Dendritic cell treated with granulocyte-macrophage colony-stimulating factor and Interleukin-4, amounts not matched to agents 40 ng/mL and 50 ng/mL, for 4 days (primary cell): ENCODE results near the gene DUSP14.

ENCODE experiments used
- H3K27ac Mint-ChIP-seq: one replicate; pipeline ENCODE4 v1.8.0; 2022; ENCODE audit warnings: mild to moderate bottlenecking, mixed read lengths
- H3K27me3 Mint-ChIP-seq: one replicate; pipeline ENCODE4 v1.8.0; 2022; ENCODE audit warnings: mild to moderate bottlenecking, mixed read lengths
- H3K36me3 Mint-ChIP-seq: one replicate; pipeline ENCODE4 v1.8.0; 2022; ENCODE audit warnings: low read depth, mixed read lengths
- H3K4me1 Mint-ChIP-seq: one replicate; pipeline ENCODE4 v1.8.0; 2022; ENCODE audit warnings: low read depth, mixed read lengths
- H3K4me3 Mint-ChIP-seq: one replicate; pipeline ENCODE4 v1.8.0; 2022; ENCODE audit warnings: mild to moderate bottlenecking, moderate library complexity, mixed read lengths
- H3K9me3 Mint-ChIP-seq: one replicate; pipeline ENCODE4 v1.8.0; 2022; ENCODE audit warnings: mixed read lengths
- intact Hi-C: fragments of 100-400 bp; cut with micrococcal nuclease; formaldehyde crosslinking; loops from one replicate; pipeline ENCODE4 v1.15.0; 2022

DUSP14 gene

DNA sequence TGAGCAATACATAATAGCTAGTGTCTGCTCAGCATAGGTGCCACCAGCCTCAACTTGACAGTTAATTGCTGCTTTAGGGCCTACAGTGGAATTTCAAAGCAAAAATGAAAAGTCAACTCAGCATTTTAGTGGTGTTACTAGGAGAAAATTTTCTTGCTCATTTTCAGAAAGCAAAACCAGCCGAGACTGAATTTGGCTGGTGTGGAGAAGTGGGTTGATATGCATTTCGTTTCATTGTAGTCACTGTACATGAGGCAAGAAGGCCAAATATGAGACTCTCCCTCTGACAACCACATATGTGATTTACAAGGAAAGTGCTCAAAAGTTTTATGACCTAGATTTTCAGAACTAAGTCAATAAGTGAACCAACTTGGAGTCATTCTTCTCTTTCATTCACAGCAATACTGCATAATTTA, 54.0 kb downstream of the DUSP14 start:
- Mint-ChIP-seq H3K27me3 (no peaks in the 10 kb centered on the region), H3K4me3 (no peak overlapping the region), H3K27ac (no peak overlapping the region), H3K36me3 (peaks cover 81% of the 10 kb centered on the region), H3K4me1 (no peaks in the 10 kb centered on the region), H3K9me3 (no peaks in the 10 kb centered on the region)
- intact Hi-C loops = loop anchor here (5.0 kb wide), 1 partner anchor 49 kb away; no protein-coding TSS in a partner anchor

DNA sequence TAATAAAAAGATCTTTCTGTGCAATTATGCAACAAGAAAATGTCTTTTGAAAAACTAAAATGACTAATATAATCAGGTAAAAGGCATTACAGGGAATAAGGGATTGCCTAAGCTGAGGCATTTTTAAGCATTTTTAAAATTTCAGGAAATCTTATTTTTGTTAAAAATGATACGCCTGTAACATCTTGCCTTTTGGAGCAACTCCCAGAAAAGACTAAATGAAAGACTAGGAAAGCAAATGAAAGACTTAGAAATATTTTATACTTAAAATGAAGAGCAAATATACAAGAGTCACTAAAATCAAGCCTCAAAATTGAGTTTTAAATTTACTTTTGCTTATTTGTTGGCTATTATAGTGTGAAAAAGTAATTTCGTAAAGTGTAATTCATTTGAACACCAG, 55.8 kb downstream of the DUSP14 start:
- Mint-ChIP-seq H3K4me3 (no peak overlapping the region), H3K27ac (no peak overlapping the region), H3K4me1 (peaks cover 4% of the 10 kb centered on the region), H3K36me3 (peaks cover 79% of the 10 kb centered on the region), H3K27me3 (no peaks in the 10 kb centered on the region), H3K9me3 (no peaks in the 10 kb centered on the region)
- intact Hi-C loops = no loop called here

DNA sequence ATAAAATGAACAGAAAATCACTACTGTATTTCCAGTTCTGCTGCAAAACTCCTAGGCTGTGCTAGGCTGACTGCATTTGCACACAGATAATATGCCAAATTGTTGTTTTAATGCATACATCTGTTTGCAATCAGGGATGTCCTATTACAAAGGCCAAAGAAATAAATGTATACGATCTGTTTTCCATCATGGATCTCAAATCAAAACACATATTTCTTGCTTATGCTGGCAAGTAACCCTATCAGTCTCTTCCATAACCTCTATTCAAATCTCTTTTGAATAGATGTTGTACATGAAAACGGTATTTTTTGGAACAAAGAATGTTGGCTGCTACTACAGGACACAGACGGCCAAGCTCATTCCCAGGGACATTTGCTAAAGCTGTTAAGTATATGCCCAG, 56.6 kb downstream of the DUSP14 start:
- H3K36me3 Mint-ChIP-seq = peaks cover 79% of the 10 kb centered on the region

DNA sequence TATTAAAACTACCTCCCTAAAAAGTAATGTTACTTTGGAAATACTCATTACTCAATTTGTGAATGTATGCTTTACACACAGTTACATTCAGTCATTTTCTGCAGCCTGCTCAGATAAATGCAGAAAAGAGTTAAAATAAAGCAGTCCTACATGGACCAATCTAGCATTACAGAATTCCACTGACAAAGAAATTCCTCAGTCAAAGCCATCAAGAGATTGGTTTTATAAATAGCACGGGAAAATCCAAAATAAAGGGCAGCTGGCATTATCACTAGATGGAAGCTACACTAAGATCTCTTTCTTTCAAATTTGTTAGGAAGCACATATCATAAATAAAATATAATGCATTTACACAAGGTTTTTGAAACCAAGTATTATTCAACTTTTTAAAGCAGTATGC, 58.3 kb downstream of the DUSP14 start:
- H3K9me3 Mint-ChIP-seq = no peaks in the 10 kb centered on the region
- H3K4me3 Mint-ChIP-seq = no peak overlapping the region
- H3K27me3 Mint-ChIP-seq = no peaks in the 10 kb centered on the region
- H3K4me1 Mint-ChIP-seq = peaks cover 9% of the 10 kb centered on the region
- peaks cover 79% of the 10 kb centered on the region for H3K36me3 Mint-ChIP-seq
- H3K27ac Mint-ChIP-seq = no peak overlapping the region
- intact Hi-C loops = no loop called here

More for the DNA sequence above, 56.6 kb downstream of the DUSP14 start:
- H3K27me3 Mint-ChIP-seq = no peaks in the 10 kb centered on the region
- peaks cover 6% of the 10 kb centered on the region for H3K4me1 Mint-ChIP-seq
- intact Hi-C loops = no loop called here
- no peaks in the 10 kb centered on the region for H3K9me3 Mint-ChIP-seq
- H3K27ac Mint-ChIP-seq = no peak overlapping the region
- no peak overlapping the region for H3K4me3 Mint-ChIP-seq

DNA sequence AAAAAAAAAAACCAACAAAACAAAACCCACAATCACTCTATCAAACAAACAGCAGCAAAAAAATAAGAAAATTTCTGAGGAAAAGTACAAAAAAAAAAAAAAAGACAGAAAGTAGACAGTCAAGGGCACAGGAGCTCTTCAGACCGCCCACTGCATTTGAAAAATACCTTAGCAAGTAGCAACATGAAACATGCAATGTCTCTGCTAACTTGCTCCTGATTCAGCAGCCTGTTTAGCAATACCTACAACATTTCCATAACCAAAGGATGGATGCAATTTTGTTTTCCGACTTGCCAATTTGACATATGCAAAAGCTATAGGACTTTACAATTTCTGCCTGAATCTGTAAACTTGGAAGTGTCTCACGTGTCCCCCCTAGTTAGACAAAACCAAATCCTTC, 62.1 kb downstream of the DUSP14 start:
- no peaks in the 10 kb centered on the region for H3K9me3 Mint-ChIP-seq
- H3K27me3 Mint-ChIP-seq = no peaks in the 10 kb centered on the region
- intact Hi-C loops = no loop called here
- no peak overlapping the region for H3K27ac Mint-ChIP-seq
- peaks cover 88% of the 10 kb centered on the region for H3K36me3 Mint-ChIP-seq
- H3K4me3 Mint-ChIP-seq = no peak overlapping the region
- peaks cover 19% of the 10 kb centered on the region for H3K4me1 Mint-ChIP-seq

DNA sequence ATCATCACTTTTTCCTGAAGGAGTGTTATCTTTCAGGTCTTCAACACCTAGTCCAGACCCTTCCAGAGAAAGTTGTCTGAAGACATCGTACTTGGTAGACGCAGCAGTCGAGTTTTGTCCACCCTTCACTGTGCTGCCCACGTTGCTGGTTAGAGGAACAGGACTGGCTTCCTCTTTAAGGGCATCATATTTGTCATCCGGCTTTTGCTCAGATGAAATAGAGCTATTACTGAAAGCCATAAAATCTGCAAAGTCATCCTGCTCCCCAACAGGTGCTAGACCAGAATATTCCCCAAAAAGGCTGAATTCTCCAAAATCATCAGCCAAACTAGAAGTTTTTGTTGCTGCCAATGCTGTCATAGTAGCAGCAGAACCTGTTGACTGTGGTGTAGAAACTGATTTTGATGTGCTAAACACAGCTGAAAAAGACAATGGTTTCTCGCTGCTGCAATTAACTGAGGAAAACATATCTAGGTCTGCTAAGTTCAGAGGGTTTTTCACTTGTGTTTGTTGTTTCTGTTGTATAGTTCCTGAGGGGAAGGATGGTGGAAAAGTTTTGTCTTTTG, 63.8 kb downstream of the DUSP14 start:
- intact Hi-C loops = no loop called here
- Mint-ChIP-seq H3K36me3 (peaks cover 88% of the 10 kb centered on the region), H3K27ac (peak overlapping the region; percentile 20), H3K4me3 (no peak overlapping the region), H3K9me3 (no peaks in the 10 kb centered on the region), H3K27me3 (no peaks in the 10 kb centered on the region), H3K4me1 (peaks cover 19% of the 10 kb centered on the region)

DNA sequence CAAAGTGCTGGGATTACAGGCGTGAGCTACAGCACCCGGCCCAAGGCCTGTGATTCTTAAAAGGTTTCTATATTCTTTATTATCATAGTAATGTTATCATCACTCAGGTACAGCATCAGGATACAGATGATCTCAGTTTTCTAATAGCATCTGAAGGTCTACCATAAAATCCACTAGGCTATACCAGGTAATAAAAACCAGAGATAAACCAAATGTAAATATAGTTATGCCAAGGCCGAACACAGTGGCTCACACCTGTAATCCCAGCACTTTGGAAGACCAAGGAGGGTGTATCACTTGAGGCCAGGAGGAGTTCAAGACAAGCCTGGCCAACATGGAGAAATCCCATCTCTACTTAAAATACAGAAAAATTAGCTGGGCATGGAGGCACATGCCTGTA, 65.7 kb downstream of the DUSP14 start:
- Mint-ChIP-seq H3K27ac (no peak overlapping the region), H3K4me3 (no peak overlapping the region), H3K27me3 (no peaks in the 10 kb centered on the region), H3K9me3 (no peaks in the 10 kb centered on the region), H3K36me3 (peaks cover 90% of the 10 kb centered on the region), H3K4me1 (peaks cover 16% of the 10 kb centered on the region)
- intact Hi-C loops = no loop called here

DNA sequence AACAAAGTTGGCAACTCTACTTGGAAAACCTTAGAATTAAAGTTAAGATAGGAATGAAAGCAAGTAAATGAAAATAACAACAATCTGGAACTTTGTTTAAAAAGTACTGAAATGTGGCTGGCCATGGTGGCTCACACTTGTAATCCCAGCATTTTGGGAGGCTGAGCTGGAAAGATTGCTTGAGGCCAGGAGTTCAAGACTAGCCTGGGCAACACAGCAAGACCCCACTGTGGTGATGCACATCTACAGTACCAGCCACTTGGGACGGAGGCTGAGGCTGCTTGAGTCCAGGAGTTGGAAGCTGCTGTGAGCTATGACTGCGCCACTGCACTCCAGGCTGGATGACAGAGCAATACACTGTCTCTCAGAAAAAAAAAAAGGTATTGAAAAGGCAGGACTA, 67.8 kb downstream of the DUSP14 start:
- Mint-ChIP-seq H3K36me3 (peaks cover 90% of the 10 kb centered on the region), H3K9me3 (no peaks in the 10 kb centered on the region), H3K27ac (no peak overlapping the region), H3K4me3 (no peak overlapping the region), H3K4me1 (peaks cover 13% of the 10 kb centered on the region), H3K27me3 (no peaks in the 10 kb centered on the region)
- intact Hi-C loops = no loop called here

DNA sequence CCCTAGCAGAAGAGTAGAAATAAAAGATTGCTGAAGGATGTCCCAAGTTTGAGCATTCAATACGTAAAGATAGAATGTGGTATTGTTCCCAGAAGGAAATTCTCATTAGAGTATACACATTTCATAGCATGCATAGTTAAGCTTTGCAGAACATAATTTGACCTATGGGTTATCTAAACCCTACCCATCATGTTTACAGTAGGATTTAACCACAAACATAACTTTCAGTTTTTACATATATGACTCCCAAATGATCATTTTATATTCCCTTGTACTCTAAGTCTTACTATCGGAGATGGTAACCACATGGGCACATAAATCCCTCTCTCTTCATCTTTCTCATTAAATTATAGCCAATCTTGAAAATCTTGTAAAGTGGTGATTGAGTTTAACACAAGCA, 68.6 kb downstream of the DUSP14 start:
- Mint-ChIP-seq H3K27ac (no peak overlapping the region), H3K27me3 (no peaks in the 10 kb centered on the region), H3K36me3 (peaks cover 83% of the 10 kb centered on the region), H3K4me3 (no peak overlapping the region), H3K4me1 (peaks cover 7% of the 10 kb centered on the region), H3K9me3 (no peaks in the 10 kb centered on the region)
- intact Hi-C loops = no loop called here

DNA sequence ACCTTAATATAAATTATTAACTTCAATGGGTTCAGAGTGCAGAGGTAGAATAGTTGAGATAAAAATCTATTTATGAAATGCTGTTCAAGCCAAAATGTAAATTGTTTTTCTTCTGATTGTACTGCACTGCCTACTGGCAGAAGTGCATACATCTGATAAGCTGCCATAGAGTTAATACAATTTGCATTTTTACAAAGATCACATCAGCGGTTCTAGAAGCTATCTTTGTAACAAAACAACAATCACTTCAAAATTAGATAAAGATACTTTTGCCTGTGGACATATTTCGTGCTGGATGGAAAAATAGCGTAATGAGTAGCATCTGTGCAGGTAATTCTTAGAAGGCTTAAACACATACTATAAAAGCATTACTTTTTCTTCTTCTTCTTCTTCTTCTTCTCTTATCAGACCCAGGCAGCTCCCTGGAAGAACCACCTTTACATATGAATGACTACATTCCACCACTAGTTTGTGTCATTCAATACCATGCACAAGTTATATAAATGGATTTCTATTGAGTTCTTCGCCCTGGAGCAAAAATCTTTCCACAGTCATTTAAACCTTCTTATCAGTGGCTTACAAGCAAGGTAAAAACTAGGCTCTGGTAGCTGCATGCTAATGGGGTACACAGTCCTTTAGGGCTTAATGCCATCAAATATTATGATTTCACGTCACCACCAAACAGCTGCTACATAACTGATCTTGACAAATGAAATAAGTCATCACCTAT, 72.5 kb downstream of the DUSP14 start:
- Mint-ChIP-seq H3K4me3 (no peak overlapping the region), H3K4me1 (peaks cover 4% of the 10 kb centered on the region), H3K36me3 (peaks cover 93% of the 10 kb centered on the region), H3K9me3 (no peaks in the 10 kb centered on the region), H3K27ac (no peak overlapping the region), H3K27me3 (no peaks in the 10 kb centered on the region)
- intact Hi-C loops = no loop called here
